A673 (cell line): Measurements from ENCODE around the gene LARGE1.

ENCODE experiments used
- CTCF ChIP-seq: fragments of 300-800, 200-600 bp; sonication (generic); conservative IDR thresholded peaks from 2 replicates; pipeline ENCODE4 v1.5.1; 2017; ENCODE audit warnings: low read depth, mild to moderate bottlenecking, antibody characterized with exemption, low read length, moderate library complexity, mixed read lengths
- EZH2 ChIP-seq: fragments of 200-600 bp; sonication (generic); IDR thresholded peaks from 2 replicates; pipeline ENCODE4 v1.6.1; 2017; ENCODE audit warnings: borderline replicate concordance, low read depth, mild to moderate bottlenecking, mixed read lengths, antibody characterized with exemption, low read length; ENCODE audit not compliant: poor library complexity, severe bottlenecking

GRCh38 chr22:33272871-33273270 is 647.4 kb downstream of the LARGE1 start:
- TF ChIP-seq CTCF (no peak), EZH2 (no peak)
